Measurements from ENCODE around the gene ST6GAL2. TPM values are rescaled to one million over a fixed set of nuclear protein-coding genes. Genes with fewer than 3 reads are reported as not detected.

ST6GAL2 gene
- total and polyA plus RNA-seq, 2 of the 8 experiments (the other 6 are each of a cell fraction or from before 2014, with no cell fraction given): 2.7 to 17.5 TPM

GRCh38 chr2:106770986-106771385 is 115.0 kb downstream of the ST6GAL2 start (continued):
- TF ChIP-seq SAP30 (IDR thresholded peaks at IDR 0.05; ENCODE audit: insufficient read depth, insufficient replicate concordance, low read length): no peak
- TF ChIP-seq BCL11A (IDR thresholded peaks at IDR 0.05; ENCODE audit: low read depth in 2 of 2, low read length in 2 of 2): no peak
- TF ChIP-seq FOSL1 (IDR thresholded peaks at IDR 0.05; ENCODE audit: insufficient read depth, low read depth, low read length): no peak
- no peak for TF ChIP-seq EZH2 (IDR thresholded peaks at IDR 0.05; ENCODE audit: low read depth, low read length, severe bottlenecking)

All from H1 (cell line).